Endothelial cell of umbilical vein (primary cell): ENCODE data around the gene HS3ST3B1. TPM values are rescaled to one million over a fixed set of nuclear protein-coding genes. Genes with fewer than 3 reads are reported as not detected.

Experiments
- BruUV-seq: library from RNA; stranded (reverse); fragments of 400-500 nt; replicated peaks from 2 replicates; lab custom pipeline; 2021; lab: Mats Ljungman, UMichigan
- CTCF ChIA-PET: fragments of 300-600, 350-600 bp; sonication (Branson Sonifier 250); formaldehyde crosslinking; loops from one replicate; lab custom pipeline; 2021; ENCODE audit warnings: antibody characterized with exemption, inconsistent platforms; lab: Charles Lee
- POLR2A ChIA-PET: fragments of 300-600, 350-600 bp; sonication (Branson Sonifier 250); formaldehyde crosslinking; loops from one replicate; lab custom pipeline; 2021; ENCODE audit warnings: antibody characterized with exemption, inconsistent platforms; lab: Charles Lee
- DNase-seq: peaks from one replicate; pipeline ENCODE4 v3.0.0-alpha.2; 2011; ENCODE audit warnings: low read depth, low spot score
- FAIRE-seq: peaks from 2 replicates; lab custom pipeline; 2011; peaks lifted over from hg19 to GRCh38; lab: Jason Lieb, UNC
- H2AFZ ChIP-seq: 2 replicates; pipeline ENCODE4 v1.6.0; 2012; ENCODE audit warnings: low read depth, low read length, control low read depth, inconsistent platforms
- H3K27ac ChIP-seq: 2 replicates; pipeline ENCODE4 v1.5.1; 2011; ENCODE audit warnings: low read depth, mild to moderate bottlenecking, control low read depth, low read length, moderate library complexity; ENCODE audit not compliant: insufficient read depth
- H3K27me3 ChIP-seq, 2 experiments: 2 replicates each; pipeline versions ENCODE4 v1.6.0 to v1.6.1; 2011; ENCODE audit warnings: low read length in 2 of 2, mixed read lengths in 1 of 2; ENCODE audit not compliant: control insufficient read depth in 2 of 2, insufficient read depth in 2 of 2
- H3K36me3 ChIP-seq, 2 experiments: 2 replicates in 1 of 2; 3 replicates in 1 of 2; pipeline ENCODE4 v1.5.1; 2011; ENCODE audit warnings: low read length in 2 of 2, mild to moderate bottlenecking in 1 of 2, moderate library complexity in 1 of 2; ENCODE audit not compliant: control insufficient read depth in 2 of 2, insufficient read depth in 2 of 2; ENCODE audit errors: extremely low read depth in 1 of 2
- H3K4me1 ChIP-seq: 3 replicates; pipeline ENCODE4 v1.5.1; 2011; ENCODE audit warnings: mild to moderate bottlenecking, low read length; ENCODE audit not compliant: control insufficient read depth, insufficient read depth; ENCODE audit errors: extremely low read depth
- H3K4me2 ChIP-seq: 2 replicates; pipeline ENCODE4 v1.6.1; 2011; ENCODE audit warnings: low read length, control low read depth, mixed read lengths; ENCODE audit not compliant: insufficient read depth
- H3K4me3 ChIP-seq, 3 experiments: fragments of 200-600 bp in 1 of 3; sonication (generic), shearing (Covaris generic) in 1 of 3; replicated peaks in 1 of 3; 2 replicates each; pipeline ENCODE4 v1.5.1; 2011 to 2016; ENCODE audit warnings: control low read depth in 3 of 3, low read length in 3 of 3, mild to moderate bottlenecking in 2 of 3, inconsistent platforms in 1 of 3, low read depth in 1 of 3, moderate library complexity in 1 of 3; ENCODE audit not compliant: insufficient read depth in 1 of 3
- H3K79me2 ChIP-seq: 2 replicates; pipeline ENCODE4 v1.6.0; 2012; ENCODE audit warnings: low read length, inconsistent platforms; ENCODE audit not compliant: control insufficient read depth, insufficient read depth
- H3K9ac ChIP-seq: replicated peaks from 2 replicates; pipeline ENCODE3; 2011; ENCODE audit warnings: low read length, control low read depth; ENCODE audit not compliant: insufficient read depth; ENCODE audit errors: extremely low read depth
- H3K9me1 ChIP-seq: replicated peaks from 3 replicates; pipeline ENCODE4 v1.6.0; 2011; ENCODE audit warnings: mild to moderate bottlenecking, low read length; ENCODE audit not compliant: control insufficient read depth, insufficient read depth; ENCODE audit errors: extremely low read depth
- H3K9me3 ChIP-seq: replicated peaks from 2 replicates; pipeline ENCODE4 v1.5.1; 2012; ENCODE audit warnings: low read length, inconsistent platforms; ENCODE audit not compliant: control insufficient read depth, insufficient read depth
- H4K20me1 ChIP-seq: replicated peaks from 2 replicates; pipeline ENCODE3; 2011; ENCODE audit warnings: mild to moderate bottlenecking, low read length; ENCODE audit not compliant: control insufficient read depth, insufficient read depth; ENCODE audit errors: extremely low read depth
- CTCF ChIP-seq, 2 donors: IDR thresholded peaks; 1 replicate in 1 of 2; 2 replicates in 1 of 2; pipeline ENCODE4 v1.5.1; 2011; ENCODE audit warnings: low read length in 2 of 2, mild to moderate bottlenecking in 2 of 2, moderate library complexity in 2 of 2, control low read depth in 1 of 2, inconsistent platforms in 1 of 2, low read depth in 1 of 2; ENCODE audit not compliant: insufficient read depth in 1 of 2; ENCODE audit errors: extremely low read depth in 1 of 2
- FOS ChIP-seq: IDR thresholded peaks from 2 replicates; pipeline ENCODE4 v1.6.1; 2011; ENCODE audit warnings: mild to moderate bottlenecking, low read length, moderate library complexity, borderline replicate concordance; ENCODE audit not compliant: insufficient read depth
- MAX ChIP-seq: IDR thresholded peaks from 2 replicates; pipeline ENCODE4 v1.6.1; 2011; ENCODE audit not compliant: insufficient read depth, insufficient read length
- MYC ChIP-seq: IDR thresholded peaks from one replicate; pipeline ENCODE4 v1.6.1; 2011; ENCODE audit warnings: mild to moderate bottlenecking, low read depth, low read length
- POLR2AphosphoS5 ChIP-seq: IDR thresholded peaks from 2 replicates; pipeline ENCODE4 v1.6.1; 2012; ENCODE audit warnings: low read depth, mild to moderate bottlenecking, control low read depth, low read length, moderate library complexity; ENCODE audit not compliant: insufficient read depth
- dilution Hi-C: fragments of 300-500 bp; cut with MboI; formaldehyde crosslinking; loops from one replicate; pipeline ENCODE4 v1.15.0; 2019; ENCODE audit warnings: low sequenced_read_pairs; ENCODE audit not compliant: extremely low pct_ligation_motif_present
- intact Hi-C: fragments of 100-400 bp; cut with micrococcal nuclease; formaldehyde crosslinking; loops from one replicate; pipeline ENCODE4 v1.10.0; 2022
- polyA plus RNA-seq, 4 experiments: library from polyadenylated mRNA; depleted of rRNA in 3 of 4; stranded (reverse) in 3 of 4; unstranded in 1 of 4; fragments of >200 nt; gene quantifications; 2 replicates each; pipeline versions ENCODE4 v1.2.1 to v1.2.3, GENCODE V29; 2011 to 2012; ENCODE audit warnings: missing spikeins in 1 of 4
- total RNA-seq: library from RNA; stranded (reverse); gene quantifications from 2 replicates; pipeline ENCODE4 v1.2.3, GENCODE V29; 2021

Gene HS3ST3B1
- total and polyA plus RNA-seq, 2 donors (not counting 3 experiments of a cell fraction or from before 2014, with no cell fraction given): not detected

- TF ChIP-seq FOS: no peak
- no peak for TF ChIP-seq MYC
- TF ChIP-seq MAX: no peak
- no peak for TF ChIP-seq CTCF (IDR thresholded peaks at IDR 0.05; ENCODE audit: extremely low read depth in 1 of 2, insufficient read depth in 1 of 2, low read depth in 1 of 2, low read length in 2 of 2)
- Histone ChIP-seq H2AFZ (no peak overlapping the region), H3K4me2 (no peak overlapping the region), H3K27me3 (no peaks in the 10 kb centered on the region), H3K9ac (no peak overlapping the region), H3K4me1 (no peaks in the 10 kb centered on the region), H3K36me3 (no peaks in the 10 kb centered on the region), H3K9me3 (peaks cover 4% of the 10 kb centered on the region), H3K4me3 (no peak overlapping the region), H3K9me1 (no peaks in the 10 kb centered on the region), H3K27ac (no peak overlapping the region), H3K79me2 (no peaks in the 10 kb centered on the region), H4K20me1 (no peaks in the 10 kb centered on the region)
- DNase-seq (no peak), FAIRE-seq (no peak)
- dilution Hi-C loops: no loop called here
- CTCF ChIA-PET: no interaction called here
- no TSS peak for BruUV-seq
- intact Hi-C loops: no loop called here
- POLR2A ChIA-PET: no interaction called here
Measured at GRCh38 chr17:14334919-14335318, 34.0 kb downstream of the HS3ST3B1 start.

DNA sequence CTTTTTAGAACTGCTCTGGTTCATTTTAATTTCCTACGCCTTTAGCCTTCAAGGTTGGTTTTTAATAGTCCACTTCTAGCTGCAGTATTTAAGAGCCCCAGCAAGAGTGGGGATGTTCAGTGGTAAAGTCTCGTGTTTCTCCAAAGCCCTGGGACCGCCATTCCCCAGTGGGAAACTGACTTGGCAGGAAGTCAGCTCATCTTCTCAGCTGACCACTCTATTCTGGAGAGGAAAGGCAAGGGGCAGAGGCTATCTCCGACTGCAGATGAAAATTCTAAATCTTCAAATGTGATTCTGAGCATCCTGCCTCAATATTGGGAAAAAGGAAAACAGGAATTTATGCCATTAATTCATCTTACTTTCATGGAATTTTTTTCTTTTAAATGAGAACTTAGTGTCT, 35.5 kb downstream of the HS3ST3B1 start:
- no peak overlapping the region for H3K27ac ChIP-seq
- ChIA-PET CTCF (no interaction called here), POLR2A (no interaction called here)
- no peaks in the 10 kb centered on the region for H3K4me1 ChIP-seq
- no peaks in the 10 kb centered on the region for H3K36me3 ChIP-seq
- no peaks in the 10 kb centered on the region for H4K20me1 ChIP-seq
- H3K9me3 ChIP-seq: peaks cover 4% of the 10 kb centered on the region
- FAIRE-seq (no peak), DNase-seq (no peak)
- no peaks in the 10 kb centered on the region for H3K79me2 ChIP-seq
- no peak for TF ChIP-seq POLR2AphosphoS5
- no TSS peak for BruUV-seq
- intact Hi-C loops: no loop called here
- H3K27me3 ChIP-seq: no peaks in the 10 kb centered on the region
- H3K9me1 ChIP-seq: no peaks in the 10 kb centered on the region
- no peak overlapping the region for H2AFZ ChIP-seq
- no peak overlapping the region for H3K9ac ChIP-seq
- no peak overlapping the region for H3K4me3 ChIP-seq
- dilution Hi-C loops: no loop called here
- no peak overlapping the region for H3K4me2 ChIP-seq
